WERI-Rb-1 (cell line): ENCODE results near the gene CNTD1.

Source experiments
- DNase-seq: peaks from one replicate; pipeline ENCODE4 v3.0.0-alpha.2; 2020
- H3K27ac ChIP-seq: fragments of 250-450 bp; sonication (Bioruptor Pico); 2 replicates; pipeline ENCODE4 v1.5.1; 2020; ENCODE audit warnings: mild to moderate bottlenecking, moderate library complexity
- H3K27me3 ChIP-seq: fragments of 250-450 bp; sonication (Bioruptor Pico); 2 replicates; pipeline ENCODE4 v1.5.1; 2021; ENCODE audit warnings: mild to moderate bottlenecking, low read depth, moderate library complexity; ENCODE audit not compliant: insufficient read depth, severe bottlenecking
- H3K36me3 ChIP-seq: fragments of 250-450 bp; sonication (Bioruptor Pico); 2 replicates; pipeline ENCODE4 v1.5.1; 2020; ENCODE audit warnings: mild to moderate bottlenecking, moderate library complexity
- H3K4me3 ChIP-seq: 2 replicates; pipeline ENCODE4 v1.5.1; 2011; ENCODE audit warnings: low read depth, mild to moderate bottlenecking, control low read depth, low read length
- H3K9me3 ChIP-seq: fragments of 250-450 bp; sonication (Bioruptor Pico); 2 replicates; pipeline ENCODE4 v1.5.1; 2021; ENCODE audit warnings: mild to moderate bottlenecking, moderate library complexity; ENCODE audit not compliant: severe bottlenecking
- CTCF ChIP-seq: IDR thresholded peaks from 2 replicates; pipeline ENCODE4 v1.5.1; 2011; ENCODE audit warnings: low read depth, mild to moderate bottlenecking, control low read depth, inconsistent platforms, low read length

Gene CNTD1

GRCh38 chr17:42821176-42821575 lies 22.5 kb downstream of the CNTD1 start:
- H3K9me3 ChIP-seq: no peaks in the 10 kb centered on the region
- no peak overlapping the region for H3K4me3 ChIP-seq
- no peak overlapping the region for H3K27ac ChIP-seq
- peaks cover 63% of the 10 kb centered on the region for H3K36me3 ChIP-seq
- H3K27me3 ChIP-seq: no peaks in the 10 kb centered on the region
- DNase-seq: no peak
- no peak for TF ChIP-seq CTCF

GRCh38 chr17:42827472-42827871 lies 28.8 kb downstream of the CNTD1 start:
- Histone ChIP-seq H3K36me3 (peaks cover under 1% of the 10 kb centered on the region; the same call in 1 of the 2 replicates), H3K27me3 (peaks cover 12% of the 10 kb centered on the region), H3K9me3 (no peaks in the 10 kb centered on the region), H3K4me3 (no peak overlapping the region), H3K27ac (no peak overlapping the region)
- no peak for DNase-seq
- TF ChIP-seq CTCF: no peak

GRCh38 chr17:42830971-42831370 lies 32.3 kb downstream of the CNTD1 start:
- peaks cover 12% of the 10 kb centered on the region for H3K27me3 ChIP-seq
- TF ChIP-seq CTCF: no peak

GRCh38 chr17:42832213-42832933 lies 33.7 kb downstream of the CNTD1 start:
- peak overlapping the region; percentile 91 for H3K4me3 ChIP-seq
- TF ChIP-seq CTCF: no peak
- peak overlapping the region; percentile 89 for H3K27ac ChIP-seq
- H3K27me3 ChIP-seq: peaks cover 12% of the 10 kb centered on the region
- peaks cover 36% of the 10 kb centered on the region for H3K36me3 ChIP-seq
- DNase-seq: no peak
- no peaks in the 10 kb centered on the region for H3K9me3 ChIP-seq

More at GRCh38 chr17:42830971-42831370, 32.3 kb downstream of the CNTD1 start:
- DNase-seq: no peak
- Histone ChIP-seq H3K4me3 (no peak overlapping the region), H3K27ac (no peak overlapping the region), H3K36me3 (peaks cover 23% of the 10 kb centered on the region), H3K9me3 (no peaks in the 10 kb centered on the region)

GRCh38 chr17:42832934-42833766 lies 34.5 kb downstream of the CNTD1 start, which contains the start of gene PSME3:
Gene PSME3, plus strand, starts transcription at chr17:42833397. Its CDS starts 235 bp downstream, at chr17:42833632.
- peak within 1 kb of the TSS; percentile 89 for H3K27ac ChIP-seq
- no peaks in the 10 kb centered on the region for H3K9me3 ChIP-seq
- H3K36me3 ChIP-seq: peaks cover 44% of the 10 kb centered on the region
- peak within 1 kb of the TSS; percentile 91 for H3K4me3 ChIP-seq
- DNase-seq: peak; percentile 96
- peaks cover 9% of the 10 kb centered on the region for H3K27me3 ChIP-seq
- TF ChIP-seq CTCF: no peak
